Measurements from ENCODE around the gene NPAS3.

- TF ChIP-seq EZH2phosphoT487 (IDR thresholded peaks at IDR 0.05; ENCODE audit: borderline replicate concordance, low read depth, low read length) = no peak
- TF ChIP-seq, protein P1, sequence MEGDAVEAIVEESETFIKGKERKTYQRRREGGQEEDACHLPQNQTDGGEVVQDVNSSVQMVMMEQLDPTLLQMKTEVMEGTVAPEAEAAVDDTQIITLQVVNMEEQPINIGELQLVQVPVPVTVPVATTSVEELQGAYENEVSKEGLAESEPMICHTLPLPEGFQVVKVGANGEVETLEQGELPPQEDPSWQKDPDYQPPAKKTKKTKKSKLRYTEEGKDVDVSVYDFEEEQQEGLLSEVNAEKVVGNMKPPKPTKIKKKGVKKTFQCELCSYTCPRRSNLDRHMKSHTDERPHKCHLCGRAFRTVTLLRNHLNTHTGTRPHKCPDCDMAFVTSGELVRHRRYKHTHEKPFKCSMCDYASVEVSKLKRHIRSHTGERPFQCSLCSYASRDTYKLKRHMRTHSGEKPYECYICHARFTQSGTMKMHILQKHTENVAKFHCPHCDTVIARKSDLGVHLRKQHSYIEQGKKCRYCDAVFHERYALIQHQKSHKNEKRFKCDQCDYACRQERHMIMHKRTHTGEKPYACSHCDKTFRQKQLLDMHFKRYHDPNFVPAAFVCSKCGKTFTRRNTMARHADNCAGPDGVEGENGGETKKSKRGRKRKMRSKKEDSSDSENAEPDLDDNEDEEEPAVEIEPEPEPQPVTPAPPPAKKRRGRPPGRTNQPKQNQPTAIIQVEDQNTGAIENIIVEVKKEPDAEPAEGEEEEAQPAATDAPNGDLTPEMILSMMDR (conservative IDR thresholded peaks at IDR 0.05; ENCODE audit: low read length) = no peak
These were observed 625.2 kb downstream of the NPAS3 start for GRCh38 chr14:33563901-33564197.
